HG03066 (cell line): ENCODE data around the gene STX1B.
"Not testable (repeated sequence)": the region's sequence is repeated elsewhere in the genome, so short reads cannot be mapped to it uniquely, and the experiment has no call there.

Experiments used
- ATAC-seq: cut with Tn5 transposase; IDR thresholded peaks from one replicate; pipeline ENCODE4 v1.9.1; 2021; ENCODE audit warnings: low read depth; ENCODE audit not compliant: unreplicated experiment

STX1B gene

DNA sequence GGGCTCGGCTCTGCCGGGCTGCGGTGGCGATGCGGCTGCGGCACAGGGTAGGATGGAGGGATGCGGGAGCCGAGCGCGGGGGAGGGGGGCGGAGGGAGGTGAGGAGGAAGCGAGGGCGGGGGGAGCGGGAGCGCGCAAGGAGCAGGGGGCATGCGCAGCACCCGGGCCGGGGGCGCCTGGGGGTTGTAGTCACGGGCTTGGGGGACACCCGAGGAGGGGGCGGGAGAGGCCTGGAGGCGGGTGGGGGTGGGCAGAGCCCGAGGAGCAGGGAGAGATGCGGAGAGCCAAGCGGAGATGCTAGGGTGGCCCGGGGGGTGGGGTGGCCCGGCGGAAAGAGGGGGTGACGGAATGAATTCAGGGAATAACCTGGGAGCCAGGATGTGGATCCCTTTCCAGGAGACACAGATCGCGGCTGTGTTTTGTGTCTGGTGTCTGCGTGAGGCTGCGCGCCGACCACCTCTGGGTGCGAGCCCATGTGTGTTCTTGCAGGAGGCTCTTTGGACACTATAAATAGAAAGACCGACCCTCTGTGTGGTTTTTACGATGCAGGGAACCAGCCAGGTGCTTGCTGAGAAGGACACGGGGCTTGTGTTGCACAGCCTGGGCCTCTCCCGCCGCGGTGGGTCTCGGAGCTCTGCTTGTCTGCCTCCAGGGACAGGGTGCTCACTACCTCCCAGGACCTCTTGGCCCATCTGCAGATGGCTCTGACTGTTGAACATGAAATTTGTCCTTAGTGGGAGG lies at the start of gene STX1B:
Gene STX1B, minus strand, starts transcription at position 54 of the 741 bp plus-strand sequence. CDS start 242 bp downstream, outside the sequence.
- no peak for ATAC-seq

GRCh38 chr16:31055613-31056012 lies 45.2 kb upstream of the STX1B start:
- no peak for ATAC-seq

DNA sequence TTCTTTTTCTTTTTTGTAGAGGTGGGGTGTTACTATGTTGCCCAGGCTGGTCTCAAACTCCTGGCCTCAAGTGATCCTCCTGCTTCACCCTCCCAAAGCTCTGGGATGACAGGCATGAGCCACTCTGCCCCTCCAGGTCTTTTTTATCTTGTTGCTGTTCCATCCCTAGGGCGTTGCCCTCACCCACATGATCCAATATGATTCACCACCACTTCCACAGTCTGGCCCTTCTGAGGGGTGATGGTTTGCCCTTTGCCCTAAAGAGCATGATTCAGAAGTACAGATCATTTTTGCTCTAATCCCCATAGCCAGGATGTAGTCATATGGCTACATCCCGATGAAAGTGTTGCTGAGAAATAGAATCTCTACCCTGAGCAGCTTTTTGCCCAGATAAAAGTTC lies 41.7 kb upstream of the STX1B start:
- ATAC-seq = no peak

GRCh38 chr16:31050280-31051030 lies 40.0 kb upstream of the STX1B start:
- ATAC-seq = no peak

- ATAC-seq = no peak
Observed at GRCh38 chr16:31043898-31044481, 33.6 kb upstream of the STX1B start.

DNA sequence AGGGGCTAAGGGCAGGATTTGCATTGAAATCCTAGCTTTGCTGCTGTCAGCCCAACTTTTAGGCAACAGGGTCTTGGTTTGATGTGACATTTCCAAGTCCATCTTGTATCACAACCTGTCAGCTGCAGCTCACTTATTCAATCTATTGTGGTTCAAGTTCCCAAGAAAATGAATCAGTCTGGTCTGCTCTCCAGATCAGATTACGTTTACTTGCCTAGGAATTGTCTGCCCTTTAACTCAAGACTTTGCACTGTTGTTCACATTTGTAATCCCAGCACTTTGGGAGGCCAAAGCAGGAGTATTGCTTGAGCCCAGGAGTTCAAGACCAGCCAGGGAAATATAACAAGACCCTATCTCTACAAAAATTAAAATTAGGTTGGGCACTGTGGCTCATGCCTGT lies 32.9 kb upstream of the STX1B start:
- no peak for ATAC-seq

- ATAC-seq = no peak
Observed at GRCh38 chr16:31042866-31043265, 32.4 kb upstream of the STX1B start.

DNA sequence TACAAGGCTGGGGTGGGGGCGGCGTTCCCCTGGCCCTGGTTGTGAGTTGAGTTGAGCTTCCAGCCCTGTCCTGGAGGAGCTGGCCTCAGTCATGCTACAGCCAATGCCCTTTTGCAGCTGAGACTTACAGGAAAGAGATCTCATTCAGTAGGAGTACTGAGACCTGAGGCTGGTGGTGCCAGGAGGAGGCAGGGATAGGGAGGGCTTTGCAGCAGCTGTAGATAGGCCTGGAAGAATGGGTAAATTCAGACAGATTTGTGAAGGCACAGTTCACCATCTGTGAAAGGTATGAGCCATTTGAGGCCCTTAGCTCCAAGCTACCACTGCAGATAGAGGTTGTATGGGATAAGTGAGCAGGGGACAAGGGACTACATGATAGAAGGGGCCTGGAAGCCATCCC lies 28.6 kb upstream of the STX1B start:
- no peak for ATAC-seq

DNA sequence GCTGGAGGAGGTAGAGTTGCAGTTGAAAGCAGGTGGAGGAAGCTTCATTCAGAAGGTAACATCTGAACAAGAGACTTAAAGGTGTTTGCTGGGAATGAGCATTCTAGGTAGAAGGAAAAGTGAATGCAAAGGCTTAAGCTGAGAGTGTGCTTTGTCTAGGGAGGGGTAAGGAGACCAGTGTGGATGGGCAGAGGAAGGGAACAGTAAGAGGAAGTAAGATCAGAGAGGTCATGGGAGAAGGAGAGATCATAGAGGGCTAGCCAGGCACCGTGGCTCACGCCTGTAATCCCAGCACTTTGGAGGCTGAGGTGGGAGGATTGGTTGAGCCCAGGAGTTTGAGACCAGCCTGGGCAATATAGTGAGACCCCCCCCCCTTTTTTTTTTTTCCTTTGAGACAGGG lies 26.3 kb upstream of the STX1B start:
- ATAC-seq = no peak

DNA sequence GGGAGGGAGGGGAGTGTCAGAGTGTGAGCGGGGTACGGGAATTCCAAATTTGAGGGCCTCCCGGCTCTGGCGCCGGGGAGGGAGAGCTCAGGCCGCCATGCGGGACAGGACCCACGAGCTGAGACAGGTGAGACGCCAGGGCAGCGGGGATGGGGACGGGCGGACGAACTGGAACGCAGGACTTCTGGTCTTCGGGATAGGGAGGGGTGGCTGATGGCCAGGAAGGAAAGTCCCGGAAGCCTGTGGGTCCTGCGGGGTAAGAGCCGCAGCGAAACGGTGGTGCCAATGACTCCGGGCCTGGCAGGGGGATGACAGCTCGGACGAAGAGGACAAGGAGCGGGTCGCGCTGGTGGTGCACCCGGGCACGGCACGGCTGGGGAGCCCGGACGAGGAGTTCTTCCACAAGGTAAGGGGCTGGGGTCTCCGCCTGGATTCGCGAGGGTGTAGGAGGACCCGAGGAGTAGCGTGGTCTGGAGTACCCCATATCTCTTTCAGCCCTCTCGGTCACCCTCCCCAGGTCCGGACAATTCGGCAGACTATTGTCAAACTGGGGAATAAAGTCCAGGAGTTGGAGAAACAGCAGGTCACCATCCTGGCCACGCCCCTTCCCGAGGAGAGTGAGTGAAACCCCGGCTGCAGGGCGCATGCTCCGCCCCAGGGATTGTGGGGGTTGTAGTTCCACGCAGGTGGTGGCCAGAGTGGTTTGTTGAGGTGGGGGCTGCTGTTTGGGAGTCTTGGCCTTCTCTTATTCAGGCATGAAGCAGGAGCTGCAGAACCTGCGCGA lies 23.5 kb upstream of the STX1B start:
- peak; percentile 43 for ATAC-seq

GRCh38 chr16:31032736-31033708 lies 22.6 kb upstream of the STX1B start, which contains the start of gene STX4:
Gene STX4 (plus strand): TSS chr16:31033558. CDS start chr16:31033806, 248 bp downstream.
- ATAC-seq = peak; percentile 80

GRCh38 chr16:31031276-31031675 lies 20.8 kb upstream of the STX1B start:
- ATAC-seq = no peak

GRCh38 chr16:31029272-31029671 lies 18.8 kb upstream of the STX1B start:
- ATAC-seq = no peak

DNA sequence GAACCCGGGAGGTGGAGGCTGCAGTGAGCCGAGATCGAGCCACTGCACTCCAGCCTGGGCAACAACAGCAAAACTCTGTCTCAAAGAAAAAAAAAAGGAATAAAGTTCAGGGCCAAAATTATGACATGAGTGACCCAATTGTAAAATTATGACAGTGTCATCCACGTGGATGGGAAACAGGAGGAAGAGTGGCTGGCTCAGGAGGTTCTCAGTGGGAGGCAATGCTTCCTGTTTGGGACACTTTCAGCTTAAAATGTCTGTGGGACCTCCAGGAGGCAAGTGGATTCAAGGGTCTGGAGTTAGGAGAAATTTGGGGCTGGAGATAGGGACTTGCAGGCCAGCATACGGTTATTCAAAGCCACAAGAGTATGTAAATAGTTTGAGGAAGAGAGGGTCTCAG lies 14.9 kb upstream of the STX1B start:
- ATAC-seq = no peak

GRCh38 chr16:31023627-31024226 lies 13.3 kb upstream of the STX1B start:
- ATAC-seq = no peak

- no peak for ATAC-seq
Observed at GRCh38 chr16:31023252-31023602, 12.8 kb upstream of the STX1B start.

GRCh38 chr16:31022544-31023251 lies 12.3 kb upstream of the STX1B start:
- ATAC-seq = no peak

GRCh38 chr16:31020536-31020935 lies 10.1 kb upstream of the STX1B start:
- no peak for ATAC-seq

GRCh38 chr16:31017756-31018155 lies 7.3 kb upstream of the STX1B start:
- ATAC-seq = not testable (repeated sequence)
